CD4-positive, alpha-beta T cell treated with Interleukin-21 for 1 hour (primary cell): ENCODE measurements around the gene EMP1.

ENCODE experiments used
- DNase-seq: peaks from one replicate; pipeline ENCODE4 v3.0.0-alpha.2; 2020

Gene EMP1

GRCh38 chr12:13173012-13173932, 23.3 kb upstream of the EMP1 start:
- DNase-seq = no peak

GRCh38 chr12:13175499-13175898, 21.0 kb upstream of the EMP1 start:
- no peak for DNase-seq

GRCh38 chr12:13176256-13176655, 20.3 kb upstream of the EMP1 start:
- no peak for DNase-seq

GRCh38 chr12:13177373-13177772, 19.2 kb upstream of the EMP1 start:
- no peak for DNase-seq

GRCh38 chr12:13177906-13178305, 18.6 kb upstream of the EMP1 start:
- DNase-seq = no peak

GRCh38 chr12:13178568-13179210, 17.8 kb upstream of the EMP1 start:
- DNase-seq = no peak

- peak; percentile 42 for DNase-seq
Observed at GRCh38 chr12:13179211-13180074, 17.1 kb upstream of the EMP1 start.

GRCh38 chr12:13181375-13182070, 15.0 kb upstream of the EMP1 start:
- no peak for DNase-seq

GRCh38 chr12:13182881-13183280, 13.6 kb upstream of the EMP1 start:
- DNase-seq = no peak

GRCh38 chr12:13183620-13184019, 12.9 kb upstream of the EMP1 start:
- DNase-seq = no peak

- no peak for DNase-seq
Observed at GRCh38 chr12:13186302-13186701, 10.2 kb upstream of the EMP1 start.

GRCh38 chr12:13187399-13187798, 9.1 kb upstream of the EMP1 start:
- no peak for DNase-seq

- no peak for DNase-seq
Observed at GRCh38 chr12:13189264-13189663, 7.3 kb upstream of the EMP1 start.

GRCh38 chr12:13190275-13190674, 6.3 kb upstream of the EMP1 start:
- DNase-seq = no peak

- no peak for DNase-seq
Observed at GRCh38 chr12:13192719-13193118, 3.8 kb upstream of the EMP1 start.

GRCh38 chr12:13193505-13194231, 2.9 kb upstream of the EMP1 start:
- DNase-seq = no peak

- no peak for DNase-seq
Observed at GRCh38 chr12:13194401-13195110, 2.0 kb upstream of the EMP1 start.

- no peak for DNase-seq
Observed at GRCh38 chr12:13195250-13195649, 1.3 kb upstream of the EMP1 start.

- no peak for DNase-seq
Observed at GRCh38 chr12:13195785-13196129, 769 bp upstream of the EMP1 start.

- DNase-seq = no peak
Observed at GRCh38 chr12:13197032-13197431, 506 bp downstream of the EMP1 start.

- no peak for DNase-seq
Observed at GRCh38 chr12:13197526-13198143, 1.1 kb downstream of the EMP1 start.
